Choroid plexus epithelial cell (primary cell): Measurements from ENCODE around the gene MIDN.

Source experiments
- DNase-seq: peaks from one replicate; pipeline ENCODE4 v3.0.0-alpha.2; 2010; ENCODE audit warnings: low read depth
- H3K4me3 ChIP-seq: 2 replicates; pipeline ENCODE4 v1.5.1; 2011; ENCODE audit warnings: low read depth, mild to moderate bottlenecking, control low read depth, low read length, moderate library complexity
- TF ChIP-seq, protein P1 (sequence below): conservative IDR thresholded peaks from 2 replicates; pipeline ENCODE4 v1.5.1; 2011; ENCODE audit warnings: low read depth, mild to moderate bottlenecking, control low read depth, inconsistent platforms, low read length, moderate library complexity

The MIDN gene

DNA sequence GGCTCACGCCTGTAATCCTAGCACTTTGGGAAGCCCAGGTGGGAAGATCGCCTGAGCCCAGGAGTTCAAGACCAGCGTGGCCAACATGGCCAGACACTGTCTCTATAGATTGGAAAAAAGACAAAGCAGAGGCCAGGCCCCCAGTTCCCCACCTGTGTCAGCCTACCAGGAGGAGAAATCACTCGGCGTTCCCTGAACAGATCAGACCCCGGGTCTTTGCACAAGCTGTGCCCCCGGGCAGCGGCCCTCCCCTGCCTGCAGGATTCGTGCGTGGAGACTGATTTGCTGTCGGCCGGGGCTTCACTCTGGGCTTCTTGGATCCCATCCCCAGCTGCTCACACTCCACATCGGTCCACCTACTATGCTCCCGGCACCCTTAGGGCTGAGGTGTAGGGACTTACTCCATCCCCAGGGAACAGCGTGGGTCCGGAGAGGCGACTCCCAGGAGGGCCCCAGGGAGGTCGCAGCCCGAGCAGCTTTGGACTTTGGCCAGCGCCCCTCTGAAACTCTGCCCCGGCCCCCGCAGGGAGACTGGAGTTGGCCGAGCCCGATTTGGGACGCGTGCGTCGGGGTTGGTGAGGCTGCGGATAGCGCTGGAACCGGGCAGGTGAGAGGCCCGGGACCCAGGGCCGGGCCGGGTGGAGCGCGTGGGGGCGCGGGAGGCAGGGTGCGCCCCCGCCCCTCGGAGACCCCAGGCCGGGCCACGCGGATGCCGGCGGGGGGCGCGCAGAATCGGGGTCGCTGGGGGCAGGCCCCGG is 36.8 kb downstream of the MIDN start:
- TF ChIP-seq, protein P1, sequence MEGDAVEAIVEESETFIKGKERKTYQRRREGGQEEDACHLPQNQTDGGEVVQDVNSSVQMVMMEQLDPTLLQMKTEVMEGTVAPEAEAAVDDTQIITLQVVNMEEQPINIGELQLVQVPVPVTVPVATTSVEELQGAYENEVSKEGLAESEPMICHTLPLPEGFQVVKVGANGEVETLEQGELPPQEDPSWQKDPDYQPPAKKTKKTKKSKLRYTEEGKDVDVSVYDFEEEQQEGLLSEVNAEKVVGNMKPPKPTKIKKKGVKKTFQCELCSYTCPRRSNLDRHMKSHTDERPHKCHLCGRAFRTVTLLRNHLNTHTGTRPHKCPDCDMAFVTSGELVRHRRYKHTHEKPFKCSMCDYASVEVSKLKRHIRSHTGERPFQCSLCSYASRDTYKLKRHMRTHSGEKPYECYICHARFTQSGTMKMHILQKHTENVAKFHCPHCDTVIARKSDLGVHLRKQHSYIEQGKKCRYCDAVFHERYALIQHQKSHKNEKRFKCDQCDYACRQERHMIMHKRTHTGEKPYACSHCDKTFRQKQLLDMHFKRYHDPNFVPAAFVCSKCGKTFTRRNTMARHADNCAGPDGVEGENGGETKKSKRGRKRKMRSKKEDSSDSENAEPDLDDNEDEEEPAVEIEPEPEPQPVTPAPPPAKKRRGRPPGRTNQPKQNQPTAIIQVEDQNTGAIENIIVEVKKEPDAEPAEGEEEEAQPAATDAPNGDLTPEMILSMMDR: no peak
- H3K4me3 ChIP-seq: no peak overlapping the region
- no peak for DNase-seq

DNA sequence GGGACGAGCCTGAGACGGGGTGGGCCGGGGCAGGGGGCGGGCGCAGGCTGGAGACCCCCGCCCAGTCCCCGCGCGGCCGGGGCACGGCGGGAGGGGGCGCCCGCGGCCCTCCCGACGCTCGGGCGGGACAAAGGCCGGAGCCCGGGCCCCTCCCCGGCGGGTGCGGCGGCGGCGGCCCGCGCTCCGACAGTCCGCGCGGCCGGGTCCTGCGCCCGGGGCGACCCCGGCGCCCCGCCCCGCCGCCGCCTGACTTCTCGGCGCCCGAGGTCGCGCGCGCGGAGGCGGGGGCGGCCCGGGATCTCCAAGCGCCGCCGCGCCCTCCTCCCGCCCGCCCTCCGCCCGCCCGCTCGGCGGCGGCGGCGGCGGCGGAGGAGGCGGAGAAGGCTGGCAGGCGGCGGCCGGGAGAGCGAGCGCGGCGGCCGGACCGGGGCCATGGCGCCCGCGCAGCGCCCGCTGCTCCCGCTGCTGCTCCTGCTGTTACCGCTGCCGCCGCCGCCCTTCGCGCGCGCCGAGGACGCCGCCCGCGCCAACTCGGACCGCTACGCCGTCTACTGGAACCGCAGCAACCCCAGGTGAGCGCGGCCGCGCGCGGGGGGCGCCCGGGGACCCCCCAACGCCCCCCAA is 37.5 kb downstream of the MIDN start, which contains the start of gene EFNA2:
Gene EFNA2, plus strand, starts transcription at position 137 of the 624 bp plus-strand sequence. Its CDS starts 296 bp downstream, at position 433.
- TF ChIP-seq, protein P1: no peak
- no peak within 1 kb of the TSS for H3K4me3 ChIP-seq

GRCh38 chr19:1286487-1287353 is 38.3 kb downstream of the MIDN start:
- H3K4me3 ChIP-seq: no peak overlapping the region
- TF ChIP-seq, protein P1: no peak
- DNase-seq: no peak

More for the DNA sequence above, 37.5 kb downstream of the MIDN start, which contains the start of gene EFNA2:
- no peak for DNase-seq

DNA sequence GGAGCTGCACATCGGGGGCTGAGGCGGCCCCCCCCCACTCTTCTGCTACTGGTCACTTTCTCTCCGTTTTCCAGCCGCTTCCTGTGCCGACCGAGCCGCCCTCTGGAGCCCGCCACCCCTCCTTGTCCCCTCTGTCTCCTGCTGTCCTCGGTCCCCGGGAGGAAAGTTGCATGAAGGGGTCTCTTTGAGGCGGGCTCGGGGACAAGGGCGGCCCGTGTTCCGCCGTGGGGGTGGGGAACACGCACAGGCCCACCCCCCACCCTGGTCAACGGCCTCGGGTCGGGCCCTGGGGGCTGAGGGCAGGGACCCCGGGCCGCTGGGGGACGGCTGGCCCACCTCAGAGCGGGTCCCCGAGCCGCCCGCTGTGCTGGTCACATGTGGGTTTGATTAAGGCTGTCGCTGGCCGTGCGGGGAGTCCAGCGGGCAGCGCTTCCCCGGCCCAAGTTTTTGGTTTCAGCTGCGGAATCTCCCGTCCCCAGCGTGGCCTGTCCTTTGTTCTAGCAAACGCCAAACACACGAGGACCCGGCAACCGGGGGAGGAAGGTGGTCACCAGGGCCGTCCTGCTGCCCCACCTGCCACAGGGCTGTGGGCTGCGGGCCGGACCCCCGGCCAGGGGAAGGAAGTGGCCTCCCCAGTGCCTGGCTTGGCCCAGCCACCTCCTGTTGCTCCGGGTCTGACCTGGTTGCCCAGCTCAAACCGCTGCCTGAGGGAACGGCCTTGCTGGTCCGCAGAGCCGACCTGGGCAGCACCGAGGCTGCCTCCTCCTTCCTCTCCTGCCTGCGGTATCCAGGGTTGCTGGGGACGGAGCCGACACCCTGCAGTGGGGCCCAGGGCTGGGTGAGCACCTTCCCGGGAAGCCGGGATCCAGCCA is 39.2 kb downstream of the MIDN start:
- no peak overlapping the region for H3K4me3 ChIP-seq
- TF ChIP-seq, protein P1: no peak
- DNase-seq: no peak

DNA sequence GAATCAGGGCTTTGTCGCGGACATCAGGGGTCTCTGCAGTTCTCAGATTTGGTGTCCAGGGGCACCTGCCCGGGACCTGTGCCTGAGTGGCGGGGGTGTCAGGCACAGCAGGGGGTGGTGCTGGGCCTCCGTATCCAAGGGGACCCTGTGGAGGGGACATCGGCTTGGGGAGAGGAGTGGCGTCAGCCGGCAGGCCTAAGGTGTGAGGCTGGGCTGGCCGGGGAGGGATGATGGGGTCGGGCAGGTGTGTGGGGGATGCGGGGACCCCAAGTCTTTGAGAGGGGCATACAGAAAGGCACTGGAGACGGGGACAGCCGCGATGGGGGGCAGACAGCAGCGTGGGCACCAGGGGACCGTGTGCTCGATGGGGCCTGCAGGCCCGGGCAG is 39.8 kb downstream of the MIDN start:
- TF ChIP-seq, protein P1: no peak
- DNase-seq: no peak
- no peak overlapping the region for H3K4me3 ChIP-seq
